ENCODE data around the gene MYO1D. TPM values are rescaled to one million over a fixed set of nuclear protein-coding genes. Genes with fewer than 3 reads are reported as not detected.
"Not testable (repeated sequence)": the region's sequence is repeated elsewhere in the genome, so short reads cannot be mapped to it uniquely, and the experiment has no call there.

Gene MYO1D
- total RNA-seq, 1 donor from 2014 or later = 11.9 TPM

GRCh38 chr17:32646941-32647340, 230.0 kb downstream of the MYO1D start:
- Mint-ChIP-seq H3K27me3 (ENCODE audit: low read depth) (no peaks in the 10 kb centered on the region), H3K4me1 (no peaks in the 10 kb centered on the region), H3K27ac (ENCODE audit: unreplicated experiment) (no peak overlapping the region), H3K4me3 (no peak overlapping the region), H3K9me3 (peaks cover 23% of the 10 kb centered on the region), H3K36me3 (ENCODE audit: low read depth) (peaks cover 22% of the 10 kb centered on the region)
- no peak for TF ChIP-seq CTCF (conservative IDR thresholded peaks at IDR 0.05)
- DNase-seq (ENCODE audit: low read depth, low spot score) = no peak

GRCh38 chr17:32641514-32641913, 235.4 kb downstream of the MYO1D start:
- H3K4me1 Mint-ChIP-seq; H3K36me3 Mint-ChIP-seq (ENCODE audit: low read depth); H3K27me3 Mint-ChIP-seq (ENCODE audit: low read depth); H3K4me3 Mint-ChIP-seq; DNase-seq (ENCODE audit: low read depth, low spot score); H3K27ac Mint-ChIP-seq (ENCODE audit: unreplicated experiment): not testable (repeated sequence)
- H3K9me3 Mint-ChIP-seq = peaks cover 11% of the 10 kb centered on the region

GRCh38 chr17:32636598-32637218, 240.2 kb downstream of the MYO1D start:
- no peak for DNase-seq (ENCODE audit: low read depth, low spot score)
- Mint-ChIP-seq H3K27me3 (ENCODE audit: low read depth) (no peaks in the 10 kb centered on the region), H3K27ac (ENCODE audit: unreplicated experiment) (no peak overlapping the region), H3K4me1 (no peaks in the 10 kb centered on the region), H3K36me3 (ENCODE audit: low read depth) (no peaks in the 10 kb centered on the region), H3K4me3 (no peak overlapping the region), H3K9me3 (peaks cover 5% of the 10 kb centered on the region)
- TF ChIP-seq CTCF (conservative IDR thresholded peaks at IDR 0.05) = no peak

GRCh38 chr17:32634167-32634566, 242.8 kb downstream of the MYO1D start:
- no peaks in the 10 kb centered on the region for H3K9me3 Mint-ChIP-seq

GRCh38 chr17:32631341-32632096, 245.4 kb downstream of the MYO1D start:
- no peaks in the 10 kb centered on the region for H3K9me3 Mint-ChIP-seq
- H3K27ac Mint-ChIP-seq (ENCODE audit: unreplicated experiment) = no peak overlapping the region

More at GRCh38 chr17:32634167-32634566, 242.8 kb downstream of the MYO1D start:
- no peak overlapping the region for H3K27ac Mint-ChIP-seq (ENCODE audit: unreplicated experiment)
- no peak for TF ChIP-seq CTCF (conservative IDR thresholded peaks at IDR 0.05)
- H3K4me1 Mint-ChIP-seq = no peaks in the 10 kb centered on the region
- H3K4me3 Mint-ChIP-seq = no peak overlapping the region
- DNase-seq (ENCODE audit: low read depth, low spot score) = no peak
- H3K27me3 Mint-ChIP-seq (ENCODE audit: low read depth) = no peaks in the 10 kb centered on the region
- H3K36me3 Mint-ChIP-seq (ENCODE audit: low read depth) = no peaks in the 10 kb centered on the region

More at GRCh38 chr17:32631341-32632096, 245.4 kb downstream of the MYO1D start:
- Mint-ChIP-seq H3K27me3 (ENCODE audit: low read depth) (no peaks in the 10 kb centered on the region), H3K4me3 (no peak overlapping the region), H3K4me1 (peaks cover 9% of the 10 kb centered on the region), H3K36me3 (ENCODE audit: low read depth) (no peaks in the 10 kb centered on the region)
- DNase-seq (ENCODE audit: low read depth, low spot score) = no peak
- TF ChIP-seq CTCF (conservative IDR thresholded peaks at IDR 0.05) = no peak
